HG02610 (cell line): ENCODE data around the gene WDCP.
A peak's percentile ranks its signal among the peaks of the same experiment; 100 is the strongest.
"Not testable (repeated sequence)": the region's sequence is repeated elsewhere in the genome, so short reads cannot be mapped to it uniquely, and the experiment has no call there.

Experiments
- ATAC-seq: cut with Tn5 transposase; IDR thresholded peaks from one replicate; pipeline ENCODE4 v1.9.1; 2021; ENCODE audit warnings: mild to moderate bottlenecking, moderate library complexity; ENCODE audit not compliant: unreplicated experiment

Gene WDCP

DNA sequence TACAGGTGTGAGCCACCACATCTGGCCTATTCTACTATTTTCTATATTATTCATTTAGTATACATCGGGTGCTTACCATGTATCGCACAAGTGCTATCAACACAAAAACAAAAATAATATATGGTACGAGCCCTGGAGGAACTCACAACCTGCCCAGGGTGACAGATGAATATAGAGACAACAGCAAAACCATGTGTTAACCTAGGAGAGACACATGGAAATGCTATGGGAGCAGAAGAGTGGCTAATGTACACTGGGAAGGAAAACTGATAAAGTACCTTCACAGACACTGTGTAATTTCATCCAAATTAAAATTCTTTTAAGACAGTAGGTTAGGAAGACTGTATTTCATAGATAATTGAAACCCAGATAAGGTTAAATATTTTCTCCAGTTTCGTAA lies 25.1 kb upstream of the WDCP start:
- no peak for ATAC-seq

GRCh38 chr2:24065341-24065740 lies 18.1 kb upstream of the WDCP start:
- no peak for ATAC-seq

DNA sequence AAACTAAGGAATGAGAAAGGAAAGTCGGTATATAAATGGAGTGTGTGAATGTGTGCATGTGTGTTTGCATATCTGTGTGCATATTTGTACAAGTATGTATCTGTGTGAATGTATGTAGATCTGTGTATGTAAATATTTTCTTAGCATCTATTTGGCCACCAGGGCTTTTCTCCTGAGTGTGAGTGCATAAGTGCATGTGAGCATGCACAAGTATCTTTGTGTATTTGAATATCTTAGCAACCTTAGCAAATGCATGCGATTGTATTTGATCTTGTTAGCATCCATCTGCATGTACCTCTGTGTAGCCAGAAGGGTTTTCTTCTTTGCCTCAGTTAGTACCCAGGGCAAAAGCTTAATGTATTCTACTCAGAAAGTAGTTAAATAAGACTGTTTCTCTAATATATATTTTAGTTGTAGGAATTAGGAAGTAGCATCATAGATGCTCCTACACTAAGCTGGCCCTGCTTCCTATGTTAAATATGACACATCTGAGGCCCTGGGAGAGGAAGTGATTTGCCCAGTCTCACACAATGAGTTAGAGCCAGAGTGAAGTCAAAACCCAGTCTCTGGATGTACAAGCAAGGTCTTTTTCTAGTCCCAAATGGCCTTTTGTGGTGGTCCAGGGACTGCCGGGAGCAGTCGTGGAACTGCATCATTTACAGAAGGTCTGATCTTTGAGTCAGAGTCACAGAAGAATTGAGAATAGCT lies 11.5 kb upstream of the WDCP start:
- ATAC-seq, result no peak

DNA sequence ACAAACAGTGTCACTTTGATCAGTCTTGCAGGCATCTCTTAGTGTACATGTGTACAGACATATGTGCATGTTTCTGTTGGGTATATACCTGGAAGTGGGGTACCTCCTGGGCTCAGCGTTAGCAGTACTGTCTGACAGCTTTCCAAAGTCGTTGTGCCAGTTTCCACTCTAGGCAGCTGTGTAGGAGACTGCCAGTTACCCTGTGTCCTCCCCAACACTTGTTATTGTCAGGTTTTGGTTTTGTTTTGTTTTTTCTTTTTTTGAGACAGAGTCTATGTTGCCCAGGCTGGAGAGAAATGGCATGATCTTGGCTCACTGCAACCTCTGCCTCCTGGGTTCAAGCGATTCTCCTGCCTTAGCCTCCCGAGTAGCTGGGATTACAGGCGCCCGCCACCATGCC lies 8.6 kb upstream of the WDCP start:
- ATAC-seq, result no peak

DNA sequence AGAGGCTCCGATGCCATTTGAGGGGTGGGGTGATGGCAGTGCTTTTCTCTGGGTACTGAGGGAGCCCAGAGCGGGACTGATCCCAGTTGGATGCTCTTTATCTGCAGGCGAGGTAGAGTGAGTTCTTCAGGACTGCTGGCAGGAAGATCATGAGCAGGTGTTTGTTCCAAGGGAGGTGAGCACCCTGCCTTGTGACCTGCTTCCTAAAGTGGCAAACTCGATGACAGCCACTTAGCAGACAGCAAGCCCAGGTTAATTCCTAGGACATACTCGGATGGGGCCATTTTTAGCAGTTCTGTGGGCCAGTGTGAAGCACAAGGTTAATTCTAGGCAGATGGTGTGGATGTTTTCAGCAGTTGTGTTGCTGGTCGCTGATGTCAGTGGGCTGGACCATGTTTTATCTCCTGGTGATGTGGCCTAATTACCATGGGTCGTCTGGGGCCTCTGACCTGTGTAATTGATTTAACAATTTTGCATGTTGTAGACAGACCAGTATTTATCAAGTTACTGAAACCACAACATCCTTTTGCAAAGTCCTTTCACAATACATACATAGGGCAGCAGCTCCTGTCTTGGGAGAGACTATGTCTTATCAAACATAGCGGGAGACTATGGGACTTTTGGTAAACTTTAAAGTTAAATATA lies 7.3 kb upstream of the WDCP start:
- no peak for ATAC-seq

DNA sequence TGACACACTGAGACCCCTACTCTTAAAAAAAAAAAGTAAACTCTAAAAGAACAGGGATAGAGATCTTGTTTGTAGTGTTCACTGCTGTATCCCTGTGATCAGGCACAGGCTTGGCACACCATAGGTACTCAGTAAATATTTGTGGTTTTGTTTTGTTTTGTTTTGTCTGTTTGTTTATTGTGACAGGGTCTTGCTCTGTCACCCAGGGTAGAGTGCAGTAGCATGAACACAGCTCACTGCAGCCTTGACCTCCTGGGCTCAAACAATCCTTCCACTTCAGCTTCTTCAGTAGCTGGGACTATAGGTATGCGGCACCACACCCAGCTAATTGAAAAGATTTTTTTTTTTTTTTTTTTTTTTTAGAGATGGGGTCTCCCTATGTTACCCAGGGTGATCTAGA lies 5.8 kb upstream of the WDCP start:
- ATAC-seq, result no peak

- no peak for ATAC-seq
Measured at GRCh38 chr2:24051833-24052232, 4.6 kb upstream of the WDCP start.

DNA sequence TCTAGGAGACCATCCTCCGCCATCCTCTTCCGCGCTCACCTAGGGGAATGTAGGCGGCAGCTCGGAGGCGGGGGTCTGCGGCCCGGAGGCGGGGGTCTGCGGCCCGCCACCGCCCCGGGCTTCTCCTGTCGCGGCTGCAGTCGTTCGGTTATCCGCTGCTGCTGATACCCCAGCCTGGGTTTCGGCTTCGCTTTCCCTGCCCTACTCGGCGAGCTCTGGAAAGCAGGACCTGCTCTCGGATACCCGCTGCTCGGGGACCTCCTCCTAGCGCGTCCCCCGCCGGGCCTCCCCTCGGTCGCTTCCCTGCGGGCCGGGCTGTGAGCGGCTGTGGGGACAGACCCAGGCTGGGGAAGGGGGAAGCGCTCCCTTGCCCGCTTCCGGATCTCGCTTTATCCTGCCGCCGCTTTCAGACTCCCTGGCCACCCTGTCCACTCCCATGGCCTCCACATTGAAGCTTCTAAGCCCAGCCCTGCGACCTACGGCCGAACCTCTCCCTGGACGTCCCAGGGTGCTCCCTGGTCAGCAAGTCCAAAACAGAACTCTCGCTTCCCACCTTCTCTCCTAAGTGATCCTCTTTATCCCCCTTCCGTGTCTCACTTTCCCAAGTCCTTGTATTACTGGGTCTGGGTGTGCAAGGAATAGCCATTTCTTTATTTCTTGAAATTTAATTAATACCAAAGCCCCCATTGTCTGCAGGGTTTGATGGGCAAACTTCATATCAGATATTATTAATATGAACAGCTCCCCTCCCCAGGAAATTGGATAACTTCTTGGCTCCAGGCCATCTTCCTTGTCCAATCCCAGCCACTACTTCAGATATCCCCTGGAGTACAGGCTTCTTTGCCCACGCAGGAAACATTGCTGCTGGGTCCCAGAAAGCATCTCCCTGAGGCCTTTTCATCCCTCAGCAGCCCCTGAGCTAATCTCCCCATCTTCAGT lies 3.1 kb upstream of the WDCP start:
- ATAC-seq, result no peak

GRCh38 chr2:24049485-24050021 lies 2.4 kb upstream of the WDCP start, which contains the start of gene FKBP1B:
Gene FKBP1B (plus strand): TSS chr2:24049741. CDS start chr2:24049850, 109 bp downstream.
- ATAC-seq, result peak; percentile 20

DNA sequence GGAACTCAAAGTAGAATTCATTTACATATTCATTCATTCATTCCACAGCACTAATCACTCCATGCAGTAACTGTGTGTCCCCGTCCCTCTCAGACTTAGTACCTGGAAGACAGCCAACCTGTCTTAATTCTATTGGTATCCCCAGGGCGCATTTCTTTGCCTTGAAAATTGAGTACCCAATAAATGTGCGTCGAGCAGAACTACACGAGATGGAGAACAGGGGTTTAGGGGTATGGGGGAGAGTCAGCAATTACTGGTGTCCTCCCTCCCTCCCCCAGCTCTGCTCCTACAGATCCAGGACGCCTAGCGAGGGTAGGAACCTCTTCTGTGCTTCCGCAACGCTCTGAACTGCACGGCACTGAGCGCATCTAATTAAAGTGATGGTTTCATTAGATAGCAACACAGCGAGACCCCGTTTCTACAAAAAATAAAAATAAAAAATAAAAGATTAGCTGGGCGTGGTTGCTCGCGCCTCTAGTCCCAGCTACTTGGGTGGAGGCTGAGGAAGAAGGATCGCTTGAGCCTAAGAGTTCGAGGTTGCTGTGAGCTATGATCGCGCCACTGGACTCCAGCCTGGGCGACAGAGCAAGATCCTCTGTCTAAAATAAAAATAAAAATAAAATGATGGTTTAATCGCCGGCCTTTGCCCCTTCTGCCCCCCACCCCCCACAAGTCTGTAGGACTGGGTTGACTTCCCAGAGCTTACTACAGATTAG lies 1.7 kb upstream of the WDCP start:
- ATAC-seq, result no peak

DNA sequence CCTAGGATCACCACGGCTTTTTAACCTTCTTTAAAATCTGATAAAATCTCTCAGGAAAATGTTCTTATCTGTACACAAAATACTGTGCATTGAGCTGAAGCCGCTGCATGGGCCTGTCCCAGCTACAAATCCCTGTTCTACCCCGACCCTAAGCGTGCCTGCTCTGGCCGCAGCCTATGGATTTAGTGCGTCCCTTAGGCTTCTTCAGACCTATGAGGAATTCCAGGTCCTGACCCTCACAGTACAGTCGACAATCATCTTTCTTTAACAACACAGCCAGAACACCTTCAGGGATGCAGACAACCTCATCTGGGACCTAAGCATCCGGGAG lies 477 bp upstream of the WDCP start:
- no peak for ATAC-seq

GRCh38 chr2:24046599-24046929 lies 627 bp downstream of the WDCP start:
- no peak for ATAC-seq

DNA sequence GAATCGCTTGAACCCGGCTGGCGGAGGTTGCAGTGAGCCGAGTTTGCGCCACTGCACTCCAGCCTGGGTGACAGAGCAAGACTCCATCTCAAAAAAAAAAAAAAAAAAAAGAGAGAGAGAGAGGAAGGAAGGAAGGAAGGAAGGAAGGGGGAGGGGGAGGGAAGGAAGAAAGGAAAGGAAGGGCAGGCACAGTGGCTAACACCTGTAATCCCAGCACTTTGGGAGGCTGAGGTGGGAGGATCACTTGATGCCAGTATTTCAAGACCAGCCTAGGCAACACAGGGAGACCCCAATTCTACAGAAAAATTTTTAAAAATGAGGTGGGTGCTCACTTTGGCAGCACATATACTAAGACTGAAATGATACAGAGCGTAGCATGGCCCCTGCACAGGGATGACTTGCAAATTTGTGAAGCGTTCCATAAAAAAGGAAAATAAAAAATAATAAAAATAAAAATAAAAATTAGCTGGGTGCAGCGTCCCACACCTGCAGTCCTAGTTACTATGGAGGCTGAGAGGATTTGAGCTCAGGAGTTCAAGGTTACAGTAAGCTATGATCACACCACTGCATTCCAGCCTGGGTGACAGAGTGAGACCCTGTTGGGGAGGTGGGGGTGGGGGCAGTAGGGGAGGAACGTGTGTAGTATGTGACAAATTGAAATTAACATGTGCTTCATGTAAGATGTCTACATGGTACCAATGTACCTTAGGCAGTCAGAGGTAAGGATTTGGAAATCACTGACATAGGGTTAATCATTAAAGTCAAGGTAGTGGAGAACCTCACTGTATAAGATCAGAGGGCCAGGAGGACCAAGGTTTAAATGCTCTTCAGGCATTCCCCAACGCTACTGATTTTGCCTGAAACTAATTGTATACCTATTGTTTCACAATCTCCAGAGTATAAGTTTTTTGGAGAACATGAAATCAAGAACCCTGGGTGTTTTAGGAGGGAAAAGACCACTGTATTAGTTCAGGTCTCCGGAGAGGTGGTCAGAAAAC lies 1.4 kb downstream of the WDCP start:
- ATAC-seq, result no peak

DNA sequence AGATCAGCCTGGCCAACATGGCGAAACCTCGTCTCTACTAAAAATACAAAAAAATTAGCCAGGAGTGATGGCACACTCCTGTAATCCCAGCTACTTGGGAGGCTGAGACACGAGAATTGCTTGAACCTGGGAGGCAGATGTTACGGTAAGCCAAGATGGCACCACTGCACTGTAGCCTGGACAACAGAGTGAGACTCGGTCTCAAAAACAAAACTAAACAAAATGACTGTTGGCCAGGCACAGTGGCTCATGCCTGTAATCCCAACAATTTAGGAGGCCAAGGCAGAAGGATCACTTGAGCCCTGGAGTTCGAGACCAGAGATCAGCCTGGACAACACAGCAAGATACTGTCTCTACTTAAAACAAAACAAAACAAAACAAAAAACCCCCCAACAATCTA lies 4.1 kb downstream of the WDCP start:
- ATAC-seq, result not testable (repeated sequence)

- ATAC-seq, result no peak
Measured at GRCh38 chr2:24040511-24040910, 6.7 kb downstream of the WDCP start.

GRCh38 chr2:24038786-24039499 lies 8.2 kb downstream of the WDCP start:
- ATAC-seq, result no peak

DNA sequence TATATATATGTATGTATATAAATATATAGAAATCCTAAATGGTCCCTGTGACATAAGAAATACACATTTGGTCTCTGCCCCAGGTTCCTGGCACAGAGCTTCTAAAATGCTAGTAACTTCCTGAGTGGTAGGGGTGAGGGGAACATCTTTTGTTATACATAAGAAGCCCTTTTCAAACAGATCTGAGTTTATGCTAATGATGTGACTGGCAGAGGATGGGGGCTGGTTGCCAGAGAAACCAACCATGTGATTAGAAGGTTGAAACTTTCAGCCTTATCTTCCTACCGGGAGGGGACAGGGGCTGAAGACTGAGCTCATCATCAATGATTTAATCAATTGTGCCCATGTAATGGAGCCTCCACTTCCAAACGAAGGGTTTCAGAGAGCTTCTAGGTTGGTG lies 21.0 kb downstream of the WDCP start:
- ATAC-seq, result no peak

GRCh38 chr2:24024996-24025663 lies 22.1 kb downstream of the WDCP start:
- ATAC-seq, result no peak

DNA sequence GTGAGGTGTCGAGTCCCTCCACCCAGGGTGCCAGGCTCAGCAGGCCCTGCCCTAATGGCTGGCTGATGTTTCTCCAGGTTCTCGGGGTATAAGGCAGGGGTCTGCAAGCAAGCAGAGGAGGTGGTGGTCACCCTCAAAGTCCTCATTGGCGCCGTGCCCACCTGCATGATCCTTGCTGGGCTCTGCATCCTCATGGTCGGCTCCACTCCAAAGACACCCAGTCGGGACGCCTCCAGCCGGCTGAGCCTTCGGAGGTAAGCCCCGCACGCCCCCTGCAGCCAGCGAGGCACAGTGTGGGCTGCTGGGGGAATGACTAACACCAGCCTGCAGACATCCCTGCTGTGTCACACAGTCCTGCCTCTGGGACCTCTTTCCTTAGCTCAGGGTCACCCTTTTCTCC lies 23.2 kb downstream of the WDCP start:
- no peak for ATAC-seq
